HFF-Myc (cell line): Measurements from ENCODE around the gene CENPP.

Source experiments
- DNase-seq: peaks from one replicate; pipeline ENCODE4 v3.0.0-alpha.2; 2011; ENCODE audit warnings: low read depth; ENCODE audit errors: extremely low read depth
- H3K4me3 ChIP-seq: replicated peaks from 2 replicates; pipeline ENCODE4 v1.5.1; 2011; ENCODE audit warnings: low read depth, mild to moderate bottlenecking, control low read depth, low read length
- CTCF ChIP-seq: IDR thresholded peaks from 2 replicates; pipeline ENCODE4 v1.5.1; 2012; ENCODE audit warnings: mild to moderate bottlenecking, low read depth, low read length, control low read depth; ENCODE audit errors: missing control alignments

Gene CENPP

GRCh38 chr9:92664394-92665152, 338.8 kb downstream of the CENPP start:
- no peak overlapping the region for H3K4me3 ChIP-seq
- no peak for DNase-seq
- no peak for TF ChIP-seq CTCF

- TF ChIP-seq CTCF = no peak
- H3K4me3 ChIP-seq = no peak overlapping the region
- no peak for DNase-seq
Measured at GRCh38 chr9:92665836-92666235, 340.1 kb downstream of the CENPP start.

GRCh38 chr9:92666236-92666635, 340.5 kb downstream of the CENPP start:
- no peak for DNase-seq
- TF ChIP-seq CTCF = no peak
- no peak overlapping the region for H3K4me3 ChIP-seq

GRCh38 chr9:92666912-92667532, 341.3 kb downstream of the CENPP start:
- H3K4me3 ChIP-seq = no peak overlapping the region
- TF ChIP-seq CTCF = no peak
- DNase-seq = no peak

GRCh38 chr9:92668746-92669526, 343.2 kb downstream of the CENPP start:
- no peak for DNase-seq

GRCh38 chr9:92669527-92669889, 343.8 kb downstream of the CENPP start:
- TF ChIP-seq CTCF = no peak
- H3K4me3 ChIP-seq = peak overlapping the region; percentile 76
- no peak for DNase-seq

More at GRCh38 chr9:92668746-92669526, 343.2 kb downstream of the CENPP start:
- peak overlapping the region; percentile 76 for H3K4me3 ChIP-seq
- TF ChIP-seq CTCF = no peak
